HG02798 (cell line): ENCODE data around the gene CLEC10A.
"Not testable (repeated sequence)": the region's sequence is repeated elsewhere in the genome, so short reads cannot be mapped to it uniquely, and the experiment has no call there.

Source experiments
- ATAC-seq: cut with Tn5 transposase; IDR thresholded peaks from one replicate; pipeline ENCODE4 v1.9.1; 2021; ENCODE audit warnings: mild to moderate bottlenecking; ENCODE audit not compliant: unreplicated experiment, poor library complexity

The CLEC10A gene

GRCh38 chr17:7080456-7081041 lies 498 bp upstream of the CLEC10A start:
- no peak for ATAC-seq

- no peak for ATAC-seq
Measured at GRCh38 chr17:7078711-7079110, 1.3 kb downstream of the CLEC10A start.

GRCh38 chr17:7077911-7078546 lies 2.0 kb downstream of the CLEC10A start:
- ATAC-seq = no peak

- ATAC-seq = no peak
Measured at GRCh38 chr17:7074931-7075330, 5.1 kb downstream of the CLEC10A start.

GRCh38 chr17:7072406-7072805 lies 7.6 kb downstream of the CLEC10A start:
- ATAC-seq = no peak

- ATAC-seq = no peak
Measured at GRCh38 chr17:7070712-7071111, 9.3 kb downstream of the CLEC10A start.

GRCh38 chr17:7068268-7068667 lies 11.8 kb downstream of the CLEC10A start:
- ATAC-seq = no peak

GRCh38 chr17:7067198-7067597 lies 12.9 kb downstream of the CLEC10A start:
- no peak for ATAC-seq

GRCh38 chr17:7064261-7064660 lies 15.8 kb downstream of the CLEC10A start:
- no peak for ATAC-seq

GRCh38 chr17:7063518-7064094 lies 16.4 kb downstream of the CLEC10A start:
- ATAC-seq = no peak

- no peak for ATAC-seq
Measured at GRCh38 chr17:7060165-7060891, 19.7 kb downstream of the CLEC10A start.

- ATAC-seq = no peak
Measured at GRCh38 chr17:7058831-7059447, 21.1 kb downstream of the CLEC10A start.

- ATAC-seq = no peak
Measured at GRCh38 chr17:7056386-7056785, 23.7 kb downstream of the CLEC10A start.

GRCh38 chr17:7050583-7050982 lies 29.5 kb downstream of the CLEC10A start:
- not testable (repeated sequence) for ATAC-seq

- no peak for ATAC-seq
Measured at GRCh38 chr17:7048968-7049367, 31.1 kb downstream of the CLEC10A start.

GRCh38 chr17:7047566-7047965 lies 32.5 kb downstream of the CLEC10A start:
- ATAC-seq = no peak

GRCh38 chr17:7046725-7047397 lies 33.2 kb downstream of the CLEC10A start:
- not testable (repeated sequence) for ATAC-seq

- no peak for ATAC-seq
Measured at GRCh38 chr17:7046127-7046724, 33.8 kb downstream of the CLEC10A start.

GRCh38 chr17:7045492-7046126 lies 34.4 kb downstream of the CLEC10A start:
- ATAC-seq = no peak
